PFSK-1 (cell line): ENCODE data around the gene PCSK6.

Source experiments
- FOXP2 ChIP-seq: optimal IDR thresholded peaks from 2 replicates; pipeline ENCODE3; 2011; ENCODE audit warnings: borderline replicate concordance, control low read depth, inconsistent platforms; ENCODE audit not compliant: insufficient read depth; ENCODE audit errors: extremely low read length, extremely low read depth
- POLR2AphosphoS5 ChIP-seq: IDR thresholded peaks from 2 replicates; pipeline ENCODE4 v1.6.1; 2012; ENCODE audit warnings: low read depth, mild to moderate bottlenecking, control low read depth, low read length, moderate library complexity
- REST ChIP-seq, 2 experiments: IDR thresholded peaks; 2 replicates each; pipeline versions ENCODE4 v1.6.1 to v1.8.0; 2011 to 2012; ENCODE audit warnings: low read depth in 2 of 2, low read length in 2 of 2, control low read depth in 1 of 2, inconsistent platforms in 1 of 2, mild to moderate bottlenecking in 1 of 2, moderate library complexity in 1 of 2; ENCODE audit not compliant: insufficient read depth in 1 of 2
- TAF1 ChIP-seq: IDR thresholded peaks from 2 replicates; pipeline ENCODE4 v1.6.1; 2012; ENCODE audit warnings: low read length, control low read depth, borderline replicate concordance; ENCODE audit not compliant: insufficient read depth

- TF ChIP-seq TAF1 (no peak), POLR2AphosphoS5 (no peak), FOXP2 (no peak), REST (IDR thresholded peaks at IDR 0.05; ENCODE audit: insufficient read depth in 1 of 2, low read depth in 2 of 2, low read length in 2 of 2) (no peak)
These were observed 2.5 kb upstream of the PCSK6 start for GRCh38 chr15:101491734-101492640.
